Measurements from ENCODE around the gene ZNF467.

The ZNF467 gene

DNA sequence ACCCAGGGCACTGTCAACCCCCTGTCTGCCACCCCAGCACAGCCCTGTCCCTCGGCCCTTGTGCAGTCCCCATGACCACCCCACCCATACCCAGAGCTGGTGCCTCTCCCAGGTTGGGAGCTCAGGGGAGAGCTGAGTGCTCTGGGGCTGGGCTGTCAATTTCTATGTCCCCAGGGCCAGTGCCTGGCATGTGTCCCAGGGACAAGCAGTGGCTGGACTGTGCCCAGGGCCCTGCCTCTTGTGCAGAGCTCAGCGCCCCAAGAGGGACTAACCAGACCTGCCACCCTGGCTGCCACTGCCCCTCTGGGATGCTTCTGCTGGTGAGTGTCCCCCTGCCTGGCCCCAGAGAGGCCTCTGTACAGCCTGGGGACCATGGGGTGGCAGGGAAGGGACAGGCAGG is 35.8 kb upstream of the ZNF467 start:
- no peak for DNase-seq (ENCODE audit: low read depth, low spot score)

DNA sequence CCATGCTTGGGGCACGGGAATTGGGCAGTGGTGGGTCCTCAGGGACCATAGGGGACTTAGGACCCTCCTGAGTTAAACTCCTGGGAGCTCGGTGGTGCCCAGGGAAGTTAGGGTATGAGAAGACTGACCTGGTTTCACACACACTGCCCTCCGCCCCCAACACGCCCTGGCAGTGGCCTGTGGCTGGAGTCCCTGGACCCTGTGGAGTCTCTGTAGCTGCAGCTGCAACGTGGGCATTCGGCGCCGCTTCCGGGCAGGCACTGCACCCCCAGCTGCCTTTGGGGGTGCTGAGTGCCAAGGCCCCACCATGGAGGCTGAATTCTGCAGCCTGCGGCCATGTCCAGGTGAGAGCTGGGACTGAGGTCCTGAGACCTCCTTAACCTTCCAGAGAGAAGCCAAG is 34.9 kb upstream of the ZNF467 start:
- no peak for DNase-seq (ENCODE audit: low read depth, low spot score)

DNA sequence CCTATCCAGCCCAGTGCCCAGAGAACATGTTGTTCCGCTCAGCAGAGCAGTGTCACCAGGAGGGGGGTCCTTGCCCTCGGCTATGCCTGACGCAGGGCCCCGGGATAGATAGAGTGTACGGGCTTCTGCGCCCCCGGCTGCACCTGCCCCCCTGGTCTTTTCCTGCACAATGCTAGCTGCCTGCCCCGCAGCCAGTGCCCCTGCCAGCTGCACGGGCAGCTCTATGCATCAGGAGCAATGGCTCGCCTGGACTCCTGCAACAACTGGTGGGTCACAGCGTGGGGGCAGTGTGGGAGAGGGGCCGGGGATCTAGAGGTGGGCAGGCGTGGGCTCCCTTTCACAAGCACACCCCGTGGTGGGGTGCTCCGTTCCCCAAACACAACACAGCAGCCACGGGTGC is 33.3 kb upstream of the ZNF467 start:
- DNase-seq (ENCODE audit: low read depth, low spot score): no peak

DNA sequence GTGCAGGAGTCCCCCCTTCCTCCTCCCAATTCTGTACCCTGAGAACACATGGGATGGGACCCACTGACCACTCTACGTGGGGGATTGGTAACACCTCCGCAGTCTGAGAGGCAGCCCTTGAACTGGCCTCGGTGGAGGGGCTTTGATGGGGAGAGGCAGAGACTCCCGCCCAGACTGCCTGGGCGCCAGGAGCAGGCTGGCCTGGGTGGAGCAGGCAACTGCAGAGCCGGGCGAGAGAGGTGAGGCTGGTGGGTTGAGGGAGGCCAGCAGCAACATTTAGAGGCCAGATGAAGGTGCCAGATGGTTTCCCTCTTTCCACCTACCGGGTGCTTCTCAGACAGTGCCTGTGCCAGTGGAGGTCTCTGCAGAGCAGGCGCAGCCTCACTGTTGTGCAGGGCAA is 30.7 kb upstream of the ZNF467 start:
- no peak for DNase-seq (ENCODE audit: low read depth, low spot score)

DNA sequence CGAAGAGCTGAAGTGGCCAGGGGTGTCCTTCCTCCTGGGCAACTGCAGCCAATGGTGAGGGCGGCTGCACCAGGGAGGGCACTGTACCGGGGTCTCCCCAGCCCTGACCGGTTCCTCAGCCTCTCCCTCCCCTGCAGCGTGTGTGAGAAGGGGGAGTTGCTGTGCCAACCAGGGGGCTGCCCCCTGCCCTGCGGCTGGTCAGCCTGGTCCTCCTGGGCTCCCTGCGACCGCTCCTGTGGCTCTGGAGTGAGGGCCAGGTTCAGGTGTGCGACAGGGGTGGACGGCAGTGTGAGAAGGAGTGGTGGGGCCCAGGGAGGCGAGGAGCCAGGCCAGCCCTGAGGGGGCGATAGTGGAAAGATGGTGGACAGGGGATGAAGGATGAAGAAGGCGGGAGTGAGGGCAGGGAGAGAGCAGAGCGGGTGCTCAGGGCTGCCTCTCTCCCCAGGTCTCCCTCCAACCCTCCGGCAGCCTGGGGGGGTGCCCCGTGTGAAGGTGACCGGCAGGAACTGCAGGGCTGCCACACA is 30.2 kb upstream of the ZNF467 start:
- DNase-seq (ENCODE audit: low read depth, low spot score): no peak

DNA sequence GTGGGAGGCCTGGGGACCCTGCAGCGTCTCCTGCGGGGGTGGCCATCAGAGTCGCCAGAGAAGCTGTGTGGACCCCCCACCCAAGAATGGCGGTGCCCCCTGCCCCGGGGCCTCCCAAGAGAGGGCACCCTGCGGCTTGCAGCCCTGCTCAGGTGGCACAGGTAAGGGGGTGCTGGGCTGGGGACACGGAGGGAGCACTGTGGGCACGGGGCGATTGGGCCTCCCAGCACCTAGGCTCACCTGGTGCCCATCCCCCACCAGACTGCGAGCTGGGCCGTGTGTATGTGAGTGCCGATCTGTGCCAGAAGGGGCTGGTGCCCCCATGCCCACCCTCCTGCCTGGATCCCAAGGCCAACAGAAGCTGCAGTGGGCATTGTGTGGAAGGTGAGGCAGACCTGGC is 29.6 kb upstream of the ZNF467 start:
- DNase-seq (ENCODE audit: low read depth, low spot score): no peak

DNA sequence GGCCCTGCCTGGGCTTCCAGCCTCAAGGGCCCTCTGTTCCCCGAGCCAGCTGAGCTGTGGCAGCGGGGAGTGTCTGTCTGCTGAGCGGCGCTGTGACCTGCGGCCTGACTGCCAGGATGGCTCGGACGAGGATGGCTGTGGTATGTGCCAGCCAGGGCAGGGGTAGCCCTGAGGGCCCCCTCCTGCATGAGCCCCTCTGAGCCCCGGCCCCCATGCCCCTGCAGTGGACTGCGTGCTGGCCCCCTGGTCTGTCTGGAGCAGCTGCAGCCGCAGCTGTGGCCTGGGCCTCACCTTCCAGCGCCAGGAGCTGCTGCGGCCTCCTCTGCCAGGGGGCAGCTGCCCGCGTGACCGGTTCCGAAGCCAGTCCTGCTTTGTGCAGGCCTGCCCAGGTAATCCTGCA is 28.4 kb upstream of the ZNF467 start:
- DNase-seq (ENCODE audit: low read depth, low spot score): no peak

DNA sequence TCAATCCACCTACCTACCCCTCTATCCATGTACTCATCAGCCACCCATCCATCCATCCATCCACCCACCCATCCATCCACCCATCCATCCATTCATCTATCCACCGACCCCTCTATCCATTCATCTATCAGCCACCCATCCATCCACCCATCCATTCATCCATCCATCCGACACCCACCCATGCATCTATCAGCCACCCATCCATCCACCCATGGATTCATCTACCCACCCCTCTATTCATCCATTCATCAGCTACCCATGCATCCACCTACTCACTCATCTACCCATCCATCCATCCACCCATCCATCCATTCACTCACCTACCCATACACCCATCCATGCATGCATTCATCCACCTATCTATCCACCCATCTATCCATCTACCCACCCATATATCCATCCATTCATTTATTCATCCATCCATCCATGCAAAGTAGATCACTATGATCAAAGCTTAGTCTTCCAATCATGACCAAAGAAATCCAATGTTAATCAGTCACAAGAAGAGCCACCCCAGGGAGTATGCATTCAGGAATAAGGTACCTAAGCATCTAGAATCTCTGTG is 27.7 kb upstream of the ZNF467 start:
- no peak for DNase-seq (ENCODE audit: low read depth, low spot score)

DNA sequence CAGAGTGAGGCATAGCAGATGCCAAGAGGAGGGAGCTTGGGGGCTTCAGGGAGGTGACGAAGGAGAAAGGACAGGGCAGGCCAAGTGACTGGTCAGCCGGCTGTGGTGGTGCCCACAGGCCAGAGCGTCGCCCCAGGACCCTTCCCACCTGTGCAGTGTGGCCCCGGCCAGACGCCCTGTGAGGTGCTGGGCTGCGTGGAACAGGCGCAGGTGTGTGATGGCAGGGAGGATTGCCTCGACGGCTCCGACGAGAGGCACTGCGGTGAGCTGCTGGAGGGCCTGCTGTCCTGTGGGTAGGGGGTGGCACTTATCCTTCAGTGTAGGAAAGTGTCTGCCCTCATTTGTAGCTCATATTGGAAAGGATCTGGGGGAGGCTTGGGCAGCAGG is 26.8 kb upstream of the ZNF467 start:
- DNase-seq (ENCODE audit: low read depth, low spot score): no peak

DNA sequence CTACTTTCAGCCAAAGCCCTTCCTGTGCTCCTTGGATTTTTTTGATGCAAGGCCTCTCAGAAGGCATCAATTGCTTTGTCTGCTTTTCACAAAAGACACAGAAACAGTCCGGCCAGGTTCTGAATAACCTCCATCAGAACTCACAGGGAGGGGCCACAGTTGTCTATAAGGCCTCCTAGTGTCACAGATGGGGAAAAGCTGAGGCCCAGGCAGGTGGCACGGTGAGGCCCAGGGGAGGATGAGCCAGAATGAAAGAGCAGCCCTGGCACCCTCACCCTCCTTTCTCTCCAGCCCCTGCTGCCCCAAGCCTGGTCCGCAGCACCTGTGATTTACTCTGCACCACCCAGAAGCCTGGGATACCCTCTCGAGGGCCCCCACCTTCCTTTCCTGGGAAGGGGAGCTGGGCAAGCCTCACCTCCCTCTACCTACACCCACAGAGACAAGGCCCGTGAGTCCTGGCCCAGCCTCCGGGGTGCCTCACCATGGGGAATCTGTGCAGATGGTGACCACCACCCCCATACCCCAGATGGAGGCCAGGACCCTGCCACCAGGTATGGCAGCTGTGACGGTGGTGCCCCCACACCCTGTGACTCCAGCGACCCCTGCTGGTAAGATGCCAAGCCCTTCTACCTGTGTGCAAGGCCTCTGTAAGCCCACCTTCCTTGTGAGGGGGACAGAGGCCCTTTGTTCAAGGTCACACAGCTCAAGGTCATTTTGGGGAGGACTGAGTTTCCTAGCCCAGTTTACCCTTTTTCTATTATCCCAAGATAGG is 26.2 kb upstream of the ZNF467 start:
- DNase-seq (ENCODE audit: low read depth, low spot score): no peak

DNA sequence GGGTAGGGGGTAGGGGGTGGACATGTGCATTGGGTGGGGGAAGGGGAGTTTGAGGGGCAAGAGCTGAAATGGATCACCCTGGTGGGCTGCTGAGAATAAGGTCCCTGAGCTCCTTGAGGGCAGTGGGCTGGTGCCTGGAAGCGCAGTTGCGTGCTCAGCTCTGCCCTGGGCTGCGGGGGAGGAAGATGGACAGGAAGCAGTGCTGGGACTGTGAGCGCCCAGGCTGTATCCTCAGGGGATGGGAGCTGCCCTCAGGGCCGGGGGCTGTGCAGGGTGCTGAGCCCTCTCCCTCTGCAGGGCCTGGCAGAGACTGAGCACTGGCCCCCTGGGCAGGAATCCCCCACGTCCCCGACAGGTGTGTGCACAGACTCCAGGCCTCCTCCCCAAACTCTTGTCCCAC is 24.4 kb upstream of the ZNF467 start:
- no peak for DNase-seq (ENCODE audit: low read depth, low spot score)

DNA sequence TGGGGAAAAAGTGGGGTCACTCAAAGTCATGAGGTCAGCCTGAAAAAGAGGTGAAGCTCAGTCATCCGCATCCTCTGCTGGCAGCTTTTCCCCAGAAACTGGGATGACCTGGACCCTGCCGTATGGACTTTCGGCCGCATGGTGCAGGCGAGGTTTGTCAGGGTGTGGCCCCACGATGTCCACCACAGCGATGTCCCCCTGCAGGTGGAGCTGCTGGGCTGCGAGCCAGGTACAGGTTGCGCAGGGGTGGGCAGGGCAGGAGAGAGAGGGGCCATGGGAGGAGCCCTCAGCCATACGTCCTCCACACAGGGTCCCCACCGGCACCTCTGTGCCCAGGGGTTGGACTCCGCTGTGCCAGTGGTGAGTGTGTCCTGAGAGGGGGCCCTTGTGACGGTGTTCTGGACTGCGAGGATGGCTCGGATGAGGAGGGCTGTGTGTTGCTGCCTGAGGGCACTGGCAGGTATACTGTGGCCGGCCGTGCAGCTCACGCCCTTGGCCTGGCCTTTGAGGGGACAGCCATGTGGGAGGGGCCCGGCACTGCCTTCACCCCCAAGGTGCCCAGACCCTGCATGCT is 23.0 kb upstream of the ZNF467 start:
- no peak for DNase-seq (ENCODE audit: low read depth, low spot score)

DNA sequence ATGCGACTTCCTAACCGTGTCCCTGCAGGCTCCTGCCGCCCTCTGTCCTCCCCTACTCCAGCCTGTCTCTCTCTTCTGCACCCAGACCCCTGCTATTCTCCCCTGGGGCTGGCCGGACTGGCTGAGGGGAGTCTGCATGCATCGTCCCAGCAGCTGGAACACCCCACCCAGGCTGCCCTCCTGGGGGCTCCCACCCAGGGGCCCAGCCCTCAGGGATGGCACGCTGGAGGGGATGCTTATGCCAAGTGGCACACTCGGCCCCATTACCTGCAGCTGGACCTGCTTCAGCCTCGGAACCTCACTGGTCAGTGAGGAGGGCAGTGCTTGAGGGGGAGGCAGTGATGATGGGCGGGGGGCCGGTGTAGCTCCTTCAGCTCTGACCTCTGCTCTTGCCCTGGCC is 21.7 kb upstream of the ZNF467 start:
- DNase-seq (ENCODE audit: low read depth, low spot score): no peak

DNA sequence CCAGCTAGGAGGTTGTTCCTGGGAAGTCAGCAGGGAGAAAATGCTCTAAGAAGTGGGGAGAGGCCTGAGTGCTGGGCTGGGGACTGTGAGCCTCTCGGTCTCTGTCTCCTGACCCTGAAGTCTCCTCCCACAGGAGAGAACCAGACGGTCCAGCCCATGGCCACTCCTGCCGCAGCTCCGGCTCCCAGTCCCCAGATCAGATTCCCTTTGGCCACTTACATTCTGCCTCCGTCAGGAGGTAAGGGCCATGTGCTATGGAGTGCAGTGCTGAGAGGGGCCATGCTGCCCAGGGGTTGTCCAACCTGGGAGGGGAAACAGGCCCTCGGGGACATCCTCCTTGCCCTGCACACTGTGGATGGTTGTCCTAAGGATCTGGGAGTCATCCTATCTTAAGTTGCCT is 21.3 kb upstream of the ZNF467 start:
- no peak for DNase-seq (ENCODE audit: low read depth, low spot score)

DNA sequence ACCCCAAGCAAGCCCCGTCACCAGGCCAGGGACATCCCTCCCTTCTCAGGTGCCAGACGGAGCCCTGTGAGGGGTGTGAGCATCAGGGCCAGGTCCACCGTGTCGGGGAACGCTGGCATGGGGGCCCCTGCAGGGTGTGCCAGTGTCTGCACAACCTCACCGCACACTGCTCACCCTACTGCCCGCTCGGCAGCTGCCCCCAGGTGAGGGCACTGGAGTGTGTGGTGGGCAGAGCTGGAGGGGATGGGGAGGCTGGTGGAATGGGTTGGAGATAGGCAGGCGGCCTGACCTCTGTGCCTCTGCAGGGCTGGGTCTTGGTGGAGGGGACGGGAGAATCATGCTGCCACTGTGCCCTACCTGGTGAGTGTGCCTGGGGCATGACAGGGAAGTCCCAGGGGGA is 19.9 kb upstream of the ZNF467 start:
- no peak for DNase-seq (ENCODE audit: low read depth, low spot score)

DNA sequence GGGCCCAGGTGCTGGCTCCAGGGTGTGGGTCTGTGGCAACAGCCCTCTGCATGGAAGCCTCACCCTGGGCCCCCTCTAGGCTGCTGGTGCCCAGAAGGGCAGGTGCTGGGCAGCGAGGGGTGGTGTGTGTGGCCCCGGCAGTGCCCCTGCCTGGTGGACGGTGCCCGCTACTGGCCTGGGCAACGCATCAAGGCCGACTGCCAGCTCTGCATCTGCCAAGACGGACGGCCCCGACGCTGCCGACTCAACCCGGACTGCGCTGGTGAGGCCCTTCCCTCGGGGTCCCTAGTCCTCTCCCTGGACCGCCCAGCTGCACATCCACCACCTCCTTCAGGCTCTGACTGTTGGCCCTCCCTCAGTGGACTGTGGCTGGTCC is 18.8 kb upstream of the ZNF467 start:
- no peak for DNase-seq (ENCODE audit: low read depth, low spot score)

DNA sequence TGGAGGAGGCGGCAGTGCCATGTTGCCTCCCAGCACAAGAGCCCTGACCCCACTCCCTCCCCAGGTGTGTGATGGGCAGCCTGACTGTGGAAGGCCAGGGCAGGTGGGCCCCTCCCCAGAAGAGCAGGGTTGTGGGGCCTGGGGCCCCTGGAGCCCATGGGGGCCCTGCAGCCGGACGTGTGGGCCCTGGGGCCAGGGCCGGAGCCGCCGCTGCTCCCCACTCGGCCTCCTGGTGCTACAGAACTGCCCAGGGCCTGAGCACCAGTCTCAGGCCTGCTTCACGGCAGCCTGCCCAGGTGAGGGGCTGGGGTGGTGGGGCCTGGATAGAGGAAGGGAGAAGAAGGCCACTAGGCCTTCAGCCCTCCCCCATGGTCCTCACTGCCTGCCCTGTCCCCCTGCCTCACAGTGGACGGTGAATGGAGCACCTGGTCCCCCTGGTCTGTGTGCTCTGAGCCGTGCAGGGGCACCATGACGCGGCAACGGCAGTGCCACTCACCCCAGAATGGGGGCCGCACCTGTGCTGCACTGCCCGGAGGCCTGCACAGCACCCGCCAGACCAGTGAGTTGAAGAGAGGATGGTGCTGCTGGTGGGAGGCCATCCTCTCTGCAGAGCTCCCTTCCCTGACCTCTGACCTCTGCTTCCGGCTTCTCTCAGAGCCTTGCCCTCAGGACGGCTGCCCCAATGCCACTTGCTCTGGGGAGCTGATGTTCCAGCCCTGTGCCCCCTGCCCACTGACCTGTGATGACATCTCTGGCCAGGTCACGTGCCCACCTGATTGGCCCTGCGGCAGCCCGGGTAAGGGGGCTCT is 18.2 kb upstream of the ZNF467 start:
- DNase-seq (ENCODE audit: low read depth, low spot score): no peak

DNA sequence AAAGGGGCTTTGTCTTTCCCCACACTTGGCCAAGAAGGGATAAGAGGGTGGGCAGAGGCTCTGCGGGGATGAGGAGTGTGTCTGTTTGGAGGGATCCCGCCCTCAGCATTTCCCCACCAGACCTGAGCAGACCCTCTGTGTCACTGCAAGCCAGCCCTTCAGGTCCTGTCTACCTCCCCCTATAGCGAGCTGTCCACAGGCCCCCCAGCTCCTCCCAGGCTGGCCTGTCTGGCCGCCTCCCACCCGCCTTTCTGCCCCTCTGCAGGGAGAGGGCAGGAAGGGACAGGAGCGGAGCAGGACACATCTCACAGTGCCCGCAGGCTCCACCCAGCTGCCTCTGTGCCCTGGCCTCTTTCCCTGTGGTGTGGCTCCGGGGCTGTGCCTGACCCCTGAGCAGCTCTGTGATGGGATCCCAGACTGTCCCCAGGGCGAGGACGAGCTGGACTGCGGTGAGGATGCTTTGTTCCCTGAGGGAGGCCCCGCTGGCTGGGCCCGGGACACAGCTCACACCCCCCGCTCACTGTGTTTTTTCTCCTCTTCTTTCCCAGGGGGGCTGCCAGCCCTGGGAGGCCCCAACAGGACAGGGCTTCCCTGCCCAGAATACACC is 17.5 kb upstream of the ZNF467 start:
- DNase-seq (ENCODE audit: low read depth, low spot score): no peak

DNA sequence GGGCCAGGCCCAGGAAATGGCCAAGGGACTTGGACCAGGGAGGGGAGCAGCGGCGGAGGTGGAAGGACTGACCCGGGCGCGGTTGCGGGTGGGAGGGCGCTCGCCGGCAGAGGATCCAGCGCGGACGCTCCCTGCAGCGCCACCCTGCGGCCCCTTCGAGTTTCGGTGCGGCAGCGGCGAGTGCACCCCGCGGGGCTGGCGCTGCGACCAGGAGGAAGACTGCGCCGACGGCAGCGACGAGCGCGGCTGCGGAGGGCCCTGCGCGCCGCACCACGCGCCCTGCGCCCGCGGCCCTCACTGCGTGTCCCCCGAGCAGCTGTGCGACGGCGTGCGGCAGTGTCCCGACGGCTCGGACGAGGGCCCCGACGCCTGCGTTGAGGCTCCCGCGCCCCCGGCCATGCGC is 16.8 kb upstream of the ZNF467 start:
- DNase-seq (ENCODE audit: low read depth, low spot score): no peak

DNA sequence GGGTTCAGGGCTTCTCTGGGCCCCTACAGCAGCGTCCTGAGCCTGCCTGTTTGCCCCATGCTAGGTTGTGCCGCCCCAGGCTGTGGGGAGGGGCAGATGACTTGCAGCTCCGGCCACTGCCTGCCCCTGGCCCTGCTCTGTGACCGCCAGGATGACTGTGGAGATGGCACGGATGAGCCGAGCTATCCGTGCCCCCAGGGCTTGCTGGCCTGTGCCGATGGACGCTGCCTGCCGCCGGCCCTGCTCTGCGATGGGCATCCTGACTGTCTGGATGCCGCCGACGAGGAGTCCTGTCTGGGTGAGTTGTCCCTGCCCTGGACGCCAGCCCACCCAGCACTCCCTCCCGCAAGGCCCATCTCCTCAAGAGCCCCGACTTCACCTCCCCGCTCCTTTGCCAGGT is 15.7 kb upstream of the ZNF467 start:
- no peak for DNase-seq (ENCODE audit: low read depth, low spot score)

DNA sequence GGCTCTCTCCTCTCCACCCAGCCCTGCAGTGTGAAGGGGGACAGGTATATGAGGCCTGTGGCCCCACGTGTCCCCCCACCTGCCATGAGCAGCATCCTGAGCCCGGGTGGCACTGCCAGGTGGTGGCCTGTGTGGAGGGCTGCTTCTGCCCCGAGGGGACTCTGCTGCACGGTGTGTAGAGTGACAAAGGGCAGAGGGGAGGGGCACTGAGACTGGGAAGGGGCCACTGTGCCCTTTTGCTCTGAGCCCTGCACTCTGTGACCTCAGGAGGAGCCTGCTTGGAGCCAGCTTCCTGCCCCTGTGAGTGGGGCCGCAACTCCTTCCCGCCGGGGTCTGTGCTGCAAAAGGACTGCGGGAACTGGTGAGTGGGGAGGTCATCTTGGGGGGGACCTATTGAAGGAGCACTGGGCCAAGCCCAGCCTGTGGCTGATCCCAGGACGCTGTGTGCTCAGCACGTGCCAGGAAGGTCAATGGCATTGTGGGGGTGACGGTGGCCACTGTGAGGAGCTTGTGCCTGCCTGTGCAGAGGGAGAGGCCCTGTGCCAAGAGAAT is 15.0 kb upstream of the ZNF467 start:
- no peak for DNase-seq (ENCODE audit: low read depth, low spot score)
